Kidney tubule cell (primary cell): Measurements from ENCODE around the gene GNGT1.

Experiments used
- DNase-seq: peaks from one replicate; pipeline ENCODE4 v3.0.0-alpha.2; 2018; ENCODE audit warnings: low spot score

The GNGT1 gene

DNA sequence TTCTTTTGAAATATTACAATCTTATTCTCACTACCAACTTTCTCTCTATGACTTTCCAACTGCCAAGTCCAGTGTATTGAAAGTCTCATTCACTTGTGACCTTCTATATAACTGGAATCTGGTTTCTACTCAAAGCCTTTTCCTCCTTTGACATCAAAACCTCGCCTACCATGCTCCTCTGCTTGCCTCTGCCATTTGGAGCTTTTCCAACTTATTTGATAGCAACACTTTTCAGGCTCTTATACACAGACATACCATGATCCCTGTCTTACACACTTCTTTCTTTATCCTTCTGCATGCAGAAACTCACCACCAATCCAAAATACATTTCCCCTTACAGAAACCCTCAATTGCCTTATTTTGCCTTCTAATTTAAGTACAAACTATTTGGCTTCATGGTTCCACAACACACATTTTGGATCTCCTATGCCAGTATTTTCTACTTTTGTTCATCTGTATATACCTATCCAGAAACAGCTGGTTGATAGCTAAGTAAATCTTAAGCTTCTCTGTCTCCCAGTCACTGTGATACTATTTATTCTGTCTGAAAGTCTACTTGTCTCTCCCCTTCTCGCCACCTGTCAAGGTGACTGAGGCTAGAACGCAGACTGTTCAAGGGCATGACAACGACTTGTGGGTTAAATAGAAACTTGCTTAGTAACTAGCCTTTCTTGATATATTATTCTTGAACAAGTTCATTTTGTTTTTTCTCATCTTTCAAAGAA is 37.6 kb downstream of the GNGT1 start:
- no peak for DNase-seq

DNA sequence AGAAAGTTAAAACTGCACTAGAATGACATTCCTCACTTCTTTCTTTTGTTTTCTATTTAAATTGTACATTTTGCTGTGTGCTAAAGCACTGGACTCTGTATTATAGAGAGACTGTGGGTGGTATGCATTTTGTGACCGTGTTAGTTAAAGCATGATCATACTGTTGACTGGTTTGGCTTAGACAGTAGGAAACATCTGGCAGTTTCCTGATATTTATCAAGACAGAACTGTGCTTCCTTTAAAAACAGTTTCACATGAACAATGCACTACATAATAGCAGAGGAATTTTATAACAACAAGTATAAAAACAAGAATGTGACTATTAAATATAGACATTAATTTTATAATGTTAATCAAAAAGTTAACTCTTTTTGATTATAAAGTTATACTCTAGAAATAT is 38.3 kb downstream of the GNGT1 start:
- no peak for DNase-seq

DNA sequence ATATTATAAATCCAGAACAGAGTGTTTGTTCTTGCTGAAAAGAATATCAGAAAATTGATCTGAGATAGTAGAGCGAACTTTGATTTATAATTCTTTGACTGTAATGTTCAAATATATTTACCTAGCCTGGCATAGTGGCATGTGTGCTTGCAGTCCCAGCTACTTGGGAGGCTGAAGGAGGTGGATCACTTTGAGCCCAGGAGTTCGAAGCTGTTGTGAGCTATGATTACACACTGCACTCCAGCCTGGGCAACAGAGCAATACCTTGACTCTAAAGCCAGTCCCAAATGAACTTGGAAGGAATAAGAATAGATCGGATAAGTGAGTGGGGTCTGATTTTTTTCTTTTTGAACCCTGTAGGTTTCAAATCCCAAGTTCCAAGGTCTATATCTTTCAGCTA is 38.7 kb downstream of the GNGT1 start:
- no peak for DNase-seq

DNA sequence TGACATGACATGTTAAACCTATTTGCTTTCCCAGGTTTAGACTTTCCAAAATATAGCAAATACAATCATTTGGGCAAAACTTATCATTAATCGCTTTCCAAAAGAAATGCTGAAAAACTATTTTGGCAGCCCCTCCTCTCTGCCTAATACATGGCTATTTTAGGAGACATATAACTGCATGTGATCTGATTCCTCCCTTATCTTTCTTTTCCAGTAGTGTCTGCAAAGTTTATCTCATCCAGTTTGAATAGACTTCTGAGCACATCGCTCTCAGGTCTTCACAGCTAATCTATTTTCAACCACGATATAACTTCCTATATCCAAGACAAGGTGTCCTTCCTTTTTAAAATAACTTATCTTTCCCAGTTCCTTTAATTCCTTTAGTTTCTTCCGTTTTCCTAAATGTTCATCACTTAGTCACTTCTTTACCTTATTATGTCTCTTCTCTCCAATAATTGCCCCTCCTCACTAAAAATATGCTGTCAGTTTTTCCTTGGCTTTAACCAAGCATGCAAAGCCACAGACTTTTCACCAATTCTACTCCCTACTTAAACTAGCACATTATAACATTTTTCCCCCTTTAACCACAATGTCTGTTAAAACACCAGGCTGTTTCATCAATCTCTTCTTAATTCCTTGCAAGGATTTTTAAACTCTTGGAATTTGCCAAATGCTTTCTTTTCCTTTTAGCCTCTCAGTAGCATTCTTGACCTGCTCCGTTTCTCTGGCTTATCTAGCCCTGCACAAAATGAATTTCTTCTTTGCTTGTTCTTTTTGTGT is 39.6 kb downstream of the GNGT1 start:
- no peak for DNase-seq

DNA sequence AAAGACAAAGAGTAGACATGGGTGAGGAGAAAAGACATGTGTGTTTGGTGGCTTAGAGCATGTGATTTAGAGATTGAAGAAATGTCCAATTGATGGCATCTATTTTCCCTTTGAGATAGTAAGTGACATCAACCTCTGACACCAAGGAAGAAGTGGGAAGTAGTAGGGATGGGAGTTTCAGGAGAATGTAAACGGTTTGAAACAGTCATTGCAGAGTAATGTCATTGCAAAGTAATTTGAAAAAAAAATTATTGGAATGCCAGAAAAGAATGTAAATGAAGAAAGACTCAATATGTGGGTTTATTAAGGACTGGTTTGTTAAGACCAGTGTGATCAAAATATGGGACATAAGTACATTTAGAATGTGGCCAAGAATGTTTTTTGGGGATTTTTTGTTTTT is 41.7 kb downstream of the GNGT1 start:
- DNase-seq = peak; percentile 14

DNA sequence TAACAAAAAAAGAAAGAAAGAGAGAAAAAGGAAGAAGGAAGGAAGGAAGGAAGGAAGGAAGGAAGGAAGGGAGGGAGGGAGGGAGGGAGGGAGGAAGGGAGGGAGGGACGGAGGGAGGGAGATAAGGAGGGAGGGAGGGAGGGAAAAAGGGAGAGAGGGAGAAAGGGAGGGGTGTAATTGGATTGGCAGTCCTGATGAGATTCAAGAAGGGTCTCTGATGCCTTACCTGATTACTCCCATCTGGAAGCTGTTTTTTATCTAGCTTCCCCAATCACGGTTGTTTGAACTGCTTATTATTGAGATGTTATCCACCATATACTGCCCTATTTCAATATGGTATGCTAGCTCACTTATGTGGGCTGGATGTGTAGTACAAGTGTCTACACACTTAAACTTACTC is 42.5 kb downstream of the GNGT1 start:
- no peak for DNase-seq

DNA sequence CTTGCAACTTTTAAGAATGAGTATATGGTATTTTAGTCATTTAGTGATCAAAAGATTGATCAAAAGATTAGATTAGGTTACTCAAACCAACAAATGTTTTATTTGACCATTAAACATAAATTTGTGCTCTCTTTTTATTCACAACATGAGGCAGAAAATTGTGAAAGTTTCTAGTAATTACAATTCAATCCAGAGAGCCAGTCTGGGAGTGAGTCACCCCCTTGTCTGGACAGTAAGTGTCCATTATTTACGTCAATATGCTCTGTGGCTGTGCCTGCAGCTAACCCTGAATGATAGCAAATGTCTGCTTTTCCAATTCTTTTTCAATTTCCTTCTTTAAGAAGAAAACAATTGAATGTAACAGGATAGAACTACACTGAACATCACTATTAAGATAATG is 43.1 kb downstream of the GNGT1 start:
- DNase-seq = peak; percentile 32

DNA sequence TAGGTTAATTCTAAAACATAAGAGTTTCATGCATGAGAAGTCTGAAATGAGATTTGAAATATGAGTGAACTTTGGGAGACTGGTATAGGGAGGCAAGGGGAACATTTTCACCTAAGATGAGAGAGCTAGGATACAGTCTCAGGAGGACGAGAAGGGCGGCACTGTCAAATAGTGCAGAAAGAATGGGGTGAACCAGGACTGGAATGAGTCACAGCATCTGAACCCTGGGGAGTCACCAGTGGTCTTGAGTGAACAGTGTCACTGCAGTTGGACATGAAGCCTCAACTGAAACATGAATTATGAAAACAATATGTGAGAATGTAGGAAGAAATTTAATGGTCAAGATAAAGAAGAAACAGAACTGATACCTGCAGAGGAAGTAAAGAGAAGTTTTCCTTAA is 48.9 kb downstream of the GNGT1 start:
- DNase-seq = no peak

DNA sequence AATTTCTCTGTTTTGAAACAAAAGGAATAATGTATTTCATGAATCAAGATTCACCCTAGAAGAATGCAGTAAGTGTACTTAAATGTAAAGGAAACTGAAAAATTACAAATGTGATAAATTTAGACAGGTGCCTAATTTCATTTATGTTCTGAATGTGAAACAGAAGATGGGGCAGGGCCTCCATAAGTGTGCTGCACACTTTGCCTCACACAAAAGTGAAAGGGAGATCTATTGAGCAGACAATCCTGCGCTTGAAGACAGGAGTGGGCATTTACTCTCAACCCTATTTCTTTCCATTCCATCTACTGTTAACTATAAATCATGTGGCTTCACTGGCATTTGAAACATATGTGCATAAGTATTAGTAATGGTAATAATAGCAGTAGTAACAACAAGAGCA is 51.4 kb downstream of the GNGT1 start:
- DNase-seq = no peak

DNA sequence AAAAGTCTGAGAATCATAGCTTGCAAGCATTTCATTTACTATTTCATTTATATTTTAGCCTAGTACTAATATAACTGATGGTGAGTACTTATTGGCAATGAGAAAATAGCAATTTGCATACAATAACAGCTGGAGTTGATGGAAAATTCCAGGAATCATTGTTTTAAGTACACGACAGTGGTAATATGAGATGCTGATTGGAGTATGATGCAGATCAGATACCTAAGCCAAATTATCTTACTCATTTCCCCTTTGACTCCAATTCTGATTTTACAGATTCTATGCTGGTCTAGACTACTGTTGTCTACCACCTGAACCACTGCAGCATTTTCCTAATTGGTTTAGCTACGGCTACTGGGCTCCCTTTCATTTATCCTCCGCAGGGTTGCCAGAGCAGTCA is 51.8 kb downstream of the GNGT1 start:
- no peak for DNase-seq

DNA sequence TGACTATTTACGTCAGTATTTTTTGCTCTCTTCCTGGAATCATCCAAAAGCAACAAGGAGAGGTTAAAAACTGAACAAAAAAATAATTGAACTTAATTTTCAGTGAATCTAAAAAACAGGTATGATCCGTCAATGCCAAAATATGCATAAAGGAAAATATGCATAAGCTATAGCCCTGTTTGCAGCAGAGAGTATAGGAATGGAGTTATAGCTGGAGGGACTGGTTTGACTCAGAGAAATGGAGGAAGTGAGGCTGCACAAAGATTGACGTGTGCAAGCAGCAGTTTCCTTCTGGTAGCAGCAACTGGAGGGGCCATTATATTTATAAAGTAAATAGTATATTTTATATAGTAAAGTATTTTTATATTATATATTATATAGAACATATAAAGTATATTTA is 52.3 kb downstream of the GNGT1 start:
- DNase-seq = no peak
